Sigmoid colon (tissue), 3 donors: ENCODE results near the gene C1orf35.

Experiments used
- CTCF ChIP-seq, 4 experiments: fragments of 450-650 bp in 3 of 4; fragments of 200-600 bp in 1 of 4; IDR thresholded peaks; one replicate each; pipeline ENCODE4 v1.5.1; 2016 to 2019; ENCODE audit warnings: antibody characterized with exemption in 4 of 4, mild to moderate bottlenecking in 3 of 4, moderate library complexity in 2 of 4
- POLR2A ChIP-seq, 2 donors: fragments of 450-650 bp; IDR thresholded peaks; one replicate each; pipeline ENCODE4 v1.6.1; 2016; ENCODE audit warnings: antibody characterized with exemption in 2 of 2, mild to moderate bottlenecking in 2 of 2, moderate library complexity in 2 of 2

- no peak for TF ChIP-seq CTCF (IDR thresholded peaks at IDR 0.05)
- no peak for TF ChIP-seq POLR2A (IDR thresholded peaks at IDR 0.05)
Observed at GRCh38 chr1:228062812-228063211, 40.3 kb downstream of the C1orf35 start.
